Psoas muscle (tissue), 8 donors: ENCODE results near the gene FBXL7. TPM values are rescaled to one million over a fixed set of nuclear protein-coding genes. Genes with fewer than 3 reads are reported as not detected.

Experiments used
- ATAC-seq, 4 donors: fragments of 200-7000 bp; cut with Tn5 transposase; one replicate each; pipeline ENCODE4 v1.9.1; 2020; ENCODE audit warnings: moderate library complexity in 3 of 4, mild to moderate bottlenecking in 2 of 4
- DNase-seq, 2 donors: peaks; one replicate each; pipeline ENCODE4 v3.0.0-alpha.2; 2020
- H3K27ac ChIP-seq: fragments of 200-600 bp; one replicate; pipeline ENCODE4 v1.8.0; 2022
- H3K27me3 ChIP-seq, 3 donors: fragments of 200-600 bp in 1 of 3; one replicate each; pipeline versions ENCODE4 v1.6.1 to v1.8.0; 2013 to 2022; ENCODE audit warnings: low read length in 2 of 3, mild to moderate bottlenecking in 2 of 3, moderate library complexity in 1 of 3; ENCODE audit not compliant: insufficient read depth in 3 of 3
- H3K36me3 ChIP-seq, 2 donors: fragments of 200-600 bp in 1 of 2; one replicate each; pipeline versions ENCODE4 v1.6.1 to v1.8.0; 2013 to 2022; ENCODE audit warnings: low read depth in 1 of 2, mild to moderate bottlenecking in 1 of 2, moderate library complexity in 1 of 2; ENCODE audit not compliant: insufficient read depth in 1 of 2
- H3K4me1 ChIP-seq: fragments of 200-600 bp; one replicate; pipeline ENCODE4 v1.8.0; 2022
- H3K4me3 ChIP-seq: fragments of 200-600 bp; one replicate; pipeline ENCODE4 v1.8.0; 2022; ENCODE audit warnings: mild to moderate bottlenecking
- H3K9me3 ChIP-seq: fragments of 200-600 bp; one replicate; pipeline ENCODE4 v1.8.0; 2022
- CTCF ChIP-seq: fragments of 200-600 bp; IDR thresholded peaks from one replicate; pipeline ENCODE4 v1.8.0; 2022; ENCODE audit warnings: antibody characterized with exemption
- WGBS, 3 donors: extraction: QIAGEN DNeasy Blood & Tissue Kit; methylation state at CpG; one replicate each; pipeline versions ENCODE4 v1.1.6 to v1.1.7; 2013; 5-methylcytosine and 5-hydroxymethylcytosine counted together
- intact Hi-C, 2 donors: fragments of 100-400 bp; cut with DNase I; formaldehyde crosslinking; loops; one replicate each; pipeline versions ENCODE4 v1.11.0 to v1.14.2; 2022
- polyA plus RNA-seq, 3 donors: library from polyadenylated mRNA; stranded (reverse); fragments of 200-250 nt; gene quantifications; one replicate each; pipeline ENCODE4 v1.2.3, GENCODE V29; 2013
- total RNA-seq, 4 donors: library from RNA; stranded (reverse); fragmentation: NEBNext Ultra II Directional in 2 of 4; extraction: Animal tissue kit (Norgen Biotek cat#: 25700) in 2 of 4; gene quantifications; one replicate each; pipeline versions ENCODE4 v1.2.1 to v1.2.4, GENCODE V29; 2021 to 2023
- donor health status: healthy with polysubstance abuse.
- donor health status: DM: no; HTN: no; CAD: no; lungs with moderate emphysema.
- donor health status: Bipolar disorder and iron deficiency.
- donor health status: healthy.
- donor health status: DM: yes; HTN: yes; CAD: no.
- donor health status: DM: no; HTN: no; CAD: no.
- donor health status: DM: no; HTN: no; CAD: no.
- donor health status: DM: yes; HTN: yes; CAD: no.

The FBXL7 gene
- total and polyA plus RNA-seq, 7 donors: 1.6 to 7.5 (median 2.6) TPM

- Histone ChIP-seq H3K36me3 (no peaks in the 10 kb centered on the region), H3K4me1 (no peaks in the 10 kb centered on the region), H3K4me3 (no peak overlapping the region), H3K27me3 (no peaks in the 10 kb centered on the region), H3K9me3 (no peaks in the 10 kb centered on the region), H3K27ac (no peak overlapping the region)
- 87 to 89% (median 89%) methylated on average over 3 of the region's 3 CpGs for WGBS, 3 donors
- no peak for DNase-seq
- no peak for ATAC-seq
- intact Hi-C loops: no loop called here
- TF ChIP-seq CTCF: no peak
These were observed 385.2 kb downstream of the FBXL7 start for GRCh38 chr5:15885156-15885555.

GRCh38 chr5:15886156-15886555 lies 386.2 kb downstream of the FBXL7 start:
- H3K27me3 ChIP-seq: no peaks in the 10 kb centered on the region
- no peaks in the 10 kb centered on the region for H3K36me3 ChIP-seq
- DNase-seq: no peak
- H3K4me3 ChIP-seq: no peak overlapping the region
- TF ChIP-seq CTCF: no peak
- WGBS, 3 donors: 82 to 92% (median 88%) methylated on average over 1 of the region's 1 CpG
- ATAC-seq: no peak
- no peaks in the 10 kb centered on the region for H3K9me3 ChIP-seq
- no peaks in the 10 kb centered on the region for H3K4me1 ChIP-seq
- H3K27ac ChIP-seq: no peak overlapping the region
- intact Hi-C loops: no loop called here

- Histone ChIP-seq H3K27ac (no peak overlapping the region), H3K4me3 (no peak overlapping the region), H3K9me3 (no peaks in the 10 kb centered on the region), H3K27me3 (no peaks in the 10 kb centered on the region), H3K4me1 (no peaks in the 10 kb centered on the region), H3K36me3 (no peaks in the 10 kb centered on the region)
- WGBS, 3 donors: 28 to 38% (median 31%) methylated on average over 3 of the region's 3 CpGs
- no peak for ATAC-seq
- DNase-seq: no peak
- no peak for TF ChIP-seq CTCF
- intact Hi-C loops: no loop called here
These were observed 387.1 kb downstream of the FBXL7 start for GRCh38 chr5:15887093-15887492.

GRCh38 chr5:15889001-15889400 lies 389.0 kb downstream of the FBXL7 start:
- Histone ChIP-seq H3K9me3 (no peaks in the 10 kb centered on the region), H3K4me3 (no peak overlapping the region), H3K27me3 (no peaks in the 10 kb centered on the region), H3K4me1 (no peaks in the 10 kb centered on the region), H3K36me3 (no peaks in the 10 kb centered on the region), H3K27ac (no peak overlapping the region)
- no peak for ATAC-seq
- intact Hi-C loops: no loop called here
- DNase-seq: no peak
- 94 to 97% (median 96%) methylated on average over 3 of the region's 3 CpGs for WGBS, 3 donors
- no peak for TF ChIP-seq CTCF

- Histone ChIP-seq H3K36me3 (no peaks in the 10 kb centered on the region), H3K27ac (no peak overlapping the region), H3K27me3 (no peaks in the 10 kb centered on the region), H3K9me3 (no peaks in the 10 kb centered on the region), H3K4me1 (no peaks in the 10 kb centered on the region), H3K4me3 (no peak overlapping the region)
- ATAC-seq (no peak), DNase-seq (no peak)
- TF ChIP-seq CTCF: no peak
- intact Hi-C loops: no loop called here
- WGBS, 3 donors: 95 to 97% (median 97%) methylated on average over 11 of the region's 11 CpGs
These were observed 393.9 kb downstream of the FBXL7 start for GRCh38 chr5:15893866-15894265.
